SIG-M5 (cell line): ENCODE data around the gene TNS3.

Experiments
- DNase-seq: peaks from one replicate; lab custom pipeline; 2025; lab: John Stamatoyannopoulos, UW

The TNS3 gene

DNA sequence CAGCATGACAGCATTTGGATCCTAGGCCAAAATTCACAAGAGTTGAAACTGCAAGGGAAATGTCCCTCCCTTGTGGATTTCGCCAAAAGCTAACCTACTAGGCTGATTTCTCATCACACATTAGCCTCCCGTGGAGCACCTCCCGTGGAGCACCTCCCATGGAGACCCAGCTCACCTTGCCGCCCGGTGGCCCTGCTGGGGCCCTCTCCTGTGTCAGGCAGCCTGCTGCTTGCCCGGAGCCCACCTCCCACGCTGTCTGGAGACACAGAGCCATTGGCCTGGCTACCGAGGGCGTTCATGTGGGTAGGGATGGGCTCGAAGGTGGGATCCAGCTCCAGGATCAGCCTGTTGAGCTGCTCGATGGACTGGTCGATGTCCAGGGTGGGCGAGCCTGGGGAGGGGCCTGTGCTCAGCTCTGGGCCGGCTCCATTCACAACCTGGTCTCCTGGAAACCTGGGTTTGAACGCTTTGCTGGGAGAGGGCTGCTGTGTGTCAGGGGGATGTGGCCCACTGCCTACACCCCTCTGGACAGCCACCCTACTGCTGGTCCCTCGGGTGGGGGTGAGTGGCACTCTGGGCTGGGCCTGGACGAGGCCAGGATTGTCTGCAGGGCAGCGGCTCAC is 213.6 kb downstream of the TNS3 start:
- no peak for DNase-seq

DNA sequence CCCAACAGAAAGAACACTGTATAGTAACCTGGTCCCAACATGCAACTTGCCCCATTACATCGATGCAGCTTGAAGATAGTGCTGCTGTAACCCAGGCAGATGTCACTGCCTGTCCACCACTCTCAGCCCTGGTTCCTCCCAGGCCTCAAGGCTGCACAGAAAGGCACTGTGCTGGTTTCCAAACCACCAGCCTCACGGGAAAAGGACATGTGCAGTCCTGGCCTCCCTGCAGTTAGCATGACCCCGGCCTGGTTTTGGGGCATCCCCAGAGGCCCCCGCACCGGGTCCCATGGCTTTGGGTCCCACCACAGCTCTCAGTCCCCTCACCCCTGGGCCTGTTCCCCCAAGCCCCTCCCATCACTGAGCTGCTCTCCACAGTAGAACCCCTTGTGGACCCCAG is 214.5 kb downstream of the TNS3 start:
- no peak for DNase-seq

DNA sequence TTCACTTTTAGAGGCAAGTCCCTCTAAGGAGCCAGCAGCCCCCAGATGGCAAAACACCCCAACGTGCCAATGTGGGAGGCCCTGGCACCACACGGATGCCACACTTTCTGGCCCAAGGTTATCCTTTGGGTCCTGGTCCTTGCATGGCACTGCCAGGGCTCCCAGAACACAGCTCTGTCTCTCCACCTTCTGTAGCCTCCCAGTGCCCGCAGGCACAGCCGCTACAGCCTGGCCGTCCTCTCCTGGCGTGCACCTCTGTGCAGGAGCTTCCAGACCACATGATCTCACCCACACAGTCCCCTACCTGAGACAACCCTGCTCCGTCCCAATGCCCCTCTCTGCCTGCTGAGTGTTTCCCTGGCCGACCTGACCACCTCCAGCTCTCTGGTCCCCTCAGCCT is 215.0 kb downstream of the TNS3 start:
- DNase-seq: no peak

DNA sequence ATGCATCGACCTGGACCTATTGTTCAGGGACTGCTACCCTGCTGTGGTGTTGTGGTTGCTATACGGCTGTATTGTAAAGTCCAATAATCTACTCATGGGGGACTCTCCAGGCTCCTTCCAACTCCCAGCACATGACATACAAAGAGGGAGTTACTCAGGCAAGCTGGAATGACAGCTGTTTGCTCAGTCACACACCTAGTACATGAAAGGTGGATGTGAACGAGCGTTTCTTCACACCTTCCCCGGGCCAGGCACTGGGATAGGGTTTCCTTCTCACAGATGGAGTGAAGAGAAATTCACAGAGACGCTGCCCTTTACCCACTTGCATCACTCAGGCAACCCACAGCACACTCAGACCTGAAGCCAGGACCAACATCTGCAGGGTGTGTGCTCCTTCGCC is 215.7 kb downstream of the TNS3 start:
- DNase-seq: no peak

DNA sequence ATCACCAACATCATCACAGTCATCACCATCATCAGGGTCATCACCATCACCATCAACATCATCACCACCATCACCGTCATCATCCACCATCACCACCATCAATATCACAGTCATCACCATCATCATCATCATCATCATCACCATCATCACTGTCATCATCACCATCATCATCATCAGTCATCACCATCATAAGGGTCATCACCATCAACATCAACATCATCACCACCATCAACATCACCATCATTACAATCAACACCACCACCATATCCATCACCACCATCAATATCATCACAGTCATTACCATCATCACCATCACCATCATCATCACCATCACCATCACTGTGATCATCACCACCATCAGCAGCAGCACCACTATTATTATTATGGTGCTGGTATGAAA is 218.9 kb downstream of the TNS3 start:
- DNase-seq: no peak

DNA sequence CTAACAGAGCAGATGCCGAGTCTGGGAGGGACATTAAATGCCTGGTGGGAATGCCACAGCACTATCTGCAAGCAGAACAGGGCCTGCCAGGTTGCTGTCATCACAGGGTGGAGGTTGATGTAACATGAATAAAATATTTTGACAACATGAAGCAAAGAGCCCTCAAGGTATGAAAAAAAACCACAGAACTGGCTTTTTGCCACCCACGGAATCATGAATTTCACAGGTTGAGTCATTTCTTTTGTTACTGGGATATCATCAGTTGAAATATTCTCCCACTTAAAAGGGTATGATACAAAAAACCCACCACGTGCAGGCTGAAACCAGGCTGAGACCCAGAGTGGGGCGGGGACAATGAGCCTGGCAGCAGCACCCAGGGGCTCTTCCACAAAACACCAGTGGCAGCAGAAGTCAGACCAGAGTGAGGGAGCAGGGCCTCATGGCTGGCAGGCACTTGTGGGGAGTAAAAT is 220.1 kb downstream of the TNS3 start:
- DNase-seq: no peak

DNA sequence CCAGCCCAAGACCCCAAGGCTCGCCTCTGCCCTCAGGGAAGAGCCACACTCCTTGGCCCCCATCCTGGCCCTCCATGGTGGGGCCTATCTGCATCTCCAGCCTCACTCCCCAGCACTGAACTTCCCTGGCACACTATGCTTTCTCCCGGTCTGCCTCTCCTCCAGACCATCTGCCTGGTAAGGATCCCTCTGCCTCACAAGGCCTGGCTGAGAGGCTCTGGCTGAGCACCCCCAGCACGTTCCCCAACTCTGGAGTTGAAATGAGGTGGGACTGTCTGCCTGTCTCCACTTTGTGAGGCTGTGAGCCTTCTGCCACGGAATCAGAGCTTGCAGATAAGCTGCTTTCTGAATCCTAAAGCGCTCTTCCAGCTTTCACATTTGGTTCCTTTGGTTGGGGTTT is 220.7 kb downstream of the TNS3 start:
- DNase-seq: no peak

DNA sequence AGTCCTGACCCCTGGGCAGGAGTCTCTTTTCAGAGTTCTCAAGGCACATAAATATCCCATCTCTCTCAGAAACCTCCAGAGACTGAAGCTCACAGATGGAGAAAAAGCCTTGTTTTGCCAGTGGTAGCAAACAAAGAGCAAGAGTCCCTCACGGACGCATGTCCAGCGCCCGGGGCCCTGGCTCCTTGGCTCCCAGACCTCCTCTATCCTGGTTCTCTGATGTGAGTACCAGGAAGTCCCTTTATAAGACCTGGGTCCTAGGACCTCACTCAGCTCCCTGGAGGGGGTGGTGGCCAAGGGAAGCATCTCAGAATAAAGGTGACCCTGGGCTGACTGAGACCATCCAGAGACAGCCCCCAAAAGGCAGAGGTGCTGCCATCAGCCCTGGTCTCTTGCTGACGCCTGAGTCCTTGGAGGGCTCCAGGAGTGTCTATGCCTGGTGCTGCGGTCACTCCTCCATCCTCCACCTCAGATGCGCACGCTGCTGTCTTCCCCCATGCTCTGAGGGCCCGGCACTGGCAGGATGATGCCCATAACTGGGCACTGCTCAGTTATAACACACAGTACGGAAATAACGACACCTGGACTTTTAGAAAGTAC is 221.5 kb downstream of the TNS3 start:
- no peak for DNase-seq

DNA sequence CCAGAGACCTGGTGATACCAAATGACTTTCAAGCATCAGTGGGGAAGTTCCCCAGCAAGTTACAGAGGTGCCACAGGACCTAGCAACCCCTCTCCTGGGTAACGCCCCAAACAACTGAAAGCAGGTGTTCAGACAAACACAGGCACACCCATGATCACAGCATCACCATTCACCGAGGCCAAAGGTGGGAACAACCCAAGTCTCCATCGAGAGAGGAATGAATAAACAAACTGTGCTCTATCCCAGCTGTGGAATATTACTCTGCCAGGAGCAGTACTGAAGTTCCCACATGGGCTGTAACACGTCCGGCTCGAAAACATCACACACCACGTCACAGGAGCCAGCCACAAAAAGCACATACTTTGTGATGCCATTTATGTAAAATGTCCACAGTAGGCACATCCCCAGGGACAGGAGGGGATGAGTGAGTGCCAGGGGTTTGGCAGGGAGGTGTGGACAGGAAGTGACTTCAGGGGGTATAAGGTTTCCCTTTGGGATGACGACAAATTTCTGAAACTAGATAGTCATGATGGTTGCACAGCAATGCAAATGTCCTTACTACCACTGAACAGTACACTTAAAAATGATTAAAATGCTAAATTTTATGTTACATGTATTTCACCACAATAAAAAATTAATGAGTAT is 222.8 kb downstream of the TNS3 start:
- DNase-seq: no peak

DNA sequence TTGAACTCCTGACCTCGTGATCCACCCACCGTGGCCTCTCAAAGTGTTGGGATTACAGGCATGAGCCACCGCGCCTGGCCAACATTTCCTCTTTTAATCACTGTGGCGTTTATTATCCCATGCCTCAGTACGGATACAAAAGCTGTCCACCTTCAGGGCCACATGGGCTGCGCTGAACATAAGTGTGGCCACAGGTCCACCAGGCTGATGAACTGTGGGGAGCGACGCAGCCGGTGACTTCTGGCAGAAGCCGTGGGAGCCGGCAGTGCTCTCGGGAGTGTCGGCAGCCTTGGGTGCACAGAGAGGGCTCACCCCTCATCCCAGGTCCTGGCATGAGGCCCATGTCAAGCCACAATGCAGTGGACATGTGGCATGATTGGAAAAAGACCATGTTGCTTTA is 223.6 kb downstream of the TNS3 start:
- DNase-seq: no peak

DNA sequence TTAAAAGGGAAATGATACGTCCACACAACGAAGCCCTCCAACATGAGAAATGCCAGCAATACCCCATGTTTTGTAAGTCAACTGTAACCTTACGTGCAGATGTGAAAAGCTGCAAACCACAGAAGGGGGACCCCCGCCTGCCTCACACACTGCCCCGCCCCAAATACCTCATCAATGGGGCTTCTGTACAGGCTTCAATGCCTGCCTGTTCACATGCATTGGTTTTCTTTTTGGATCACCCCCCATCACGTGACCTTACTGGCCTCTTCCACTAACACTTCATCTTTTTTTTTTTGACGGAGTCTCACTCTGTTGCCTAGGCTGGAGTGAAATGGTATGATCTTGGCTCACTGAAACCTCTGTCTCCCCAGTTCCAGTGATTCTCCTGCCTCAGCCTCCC is 224.0 kb downstream of the TNS3 start:
- DNase-seq: no peak

DNA sequence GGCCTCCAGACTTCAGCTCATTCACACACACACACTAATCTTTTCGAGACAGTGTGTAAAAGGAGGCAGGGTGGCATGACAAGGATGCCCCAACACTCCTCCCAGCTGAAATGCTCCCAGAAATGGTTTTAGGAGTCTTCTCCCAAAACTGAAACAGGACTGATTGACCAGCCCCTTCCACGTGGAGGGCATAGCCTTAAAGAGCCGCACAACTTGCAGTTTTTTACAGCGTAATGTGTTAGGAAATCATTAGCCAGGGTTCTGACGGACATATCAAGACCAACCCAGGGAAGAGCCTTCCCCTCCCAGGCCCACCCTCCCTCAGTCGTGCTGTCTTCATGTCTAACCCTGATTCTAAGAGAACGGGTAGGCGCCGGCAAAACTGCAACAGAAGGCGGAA is 224.6 kb downstream of the TNS3 start:
- no peak for DNase-seq

DNA sequence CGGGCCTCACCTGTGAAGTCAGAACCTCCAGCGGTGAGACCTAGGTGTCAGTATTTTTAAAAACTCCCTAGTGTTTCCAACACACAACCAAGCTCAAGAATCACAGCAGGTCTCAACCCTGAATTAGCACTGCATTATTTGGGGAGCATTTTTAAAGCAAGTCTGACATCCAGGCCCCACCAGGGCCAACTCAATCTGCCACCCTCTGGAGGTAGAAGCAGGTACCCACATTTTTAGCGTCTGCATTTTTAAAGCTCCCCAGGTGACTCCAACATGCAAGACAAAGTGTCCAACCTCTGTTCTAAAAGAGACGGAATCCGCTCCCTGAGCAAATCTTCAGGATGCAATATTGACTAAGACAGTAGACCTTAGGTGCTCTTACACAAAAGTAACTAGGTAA is 225.7 kb downstream of the TNS3 start:
- no peak for DNase-seq

DNA sequence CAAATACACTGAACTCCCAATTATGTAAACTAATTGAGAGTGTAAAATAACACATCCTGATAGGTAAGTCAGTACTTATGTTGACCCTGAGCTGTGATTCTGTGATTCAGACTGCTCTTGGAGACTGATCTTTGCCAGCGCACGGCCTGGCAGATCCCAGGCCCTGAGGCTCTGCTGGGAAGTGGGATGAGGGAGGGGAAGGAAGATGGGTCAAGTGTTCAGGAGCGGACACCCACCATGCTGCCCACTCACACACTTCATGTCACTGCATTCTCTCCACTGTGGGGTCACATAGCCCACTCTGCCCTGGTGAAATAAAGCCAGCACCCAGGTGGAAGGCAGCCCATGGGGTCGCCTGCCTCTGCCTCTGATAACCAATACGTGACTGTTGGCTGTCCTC is 226.2 kb downstream of the TNS3 start:
- DNase-seq: no peak

DNA sequence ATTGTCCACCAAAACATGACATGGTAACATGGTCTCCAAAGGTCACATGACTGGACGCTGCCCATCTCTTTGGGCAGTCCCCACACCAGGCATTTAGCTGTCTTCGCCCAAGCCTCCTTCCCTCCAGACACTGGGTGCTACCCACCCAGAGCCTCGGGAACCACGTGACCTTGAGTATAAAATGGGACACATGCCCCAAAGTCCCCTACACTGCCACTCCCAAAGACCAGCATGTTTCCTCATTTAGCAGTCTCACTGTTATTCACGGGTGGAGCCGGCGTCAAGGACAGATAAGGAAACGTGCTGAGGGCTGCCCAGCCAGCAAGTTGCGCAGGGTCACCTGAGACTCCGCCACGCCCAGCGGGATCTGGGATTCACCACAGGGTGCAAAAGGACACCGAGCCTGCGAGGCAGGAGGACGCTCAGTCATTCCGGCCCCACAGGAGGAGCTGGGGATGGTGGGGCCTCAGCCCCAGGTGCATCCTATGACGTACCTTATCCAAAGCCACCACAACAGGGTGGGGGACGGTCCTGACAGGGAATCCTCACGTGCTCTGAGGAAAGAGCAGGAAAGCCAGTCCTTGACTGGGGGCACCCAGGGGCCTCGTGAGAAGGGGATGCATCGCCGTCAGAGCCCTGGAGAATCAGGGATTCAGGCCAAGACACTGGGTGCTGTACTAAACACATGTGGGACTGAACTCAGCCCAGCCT is 226.9 kb downstream of the TNS3 start:
- DNase-seq: no peak

DNA sequence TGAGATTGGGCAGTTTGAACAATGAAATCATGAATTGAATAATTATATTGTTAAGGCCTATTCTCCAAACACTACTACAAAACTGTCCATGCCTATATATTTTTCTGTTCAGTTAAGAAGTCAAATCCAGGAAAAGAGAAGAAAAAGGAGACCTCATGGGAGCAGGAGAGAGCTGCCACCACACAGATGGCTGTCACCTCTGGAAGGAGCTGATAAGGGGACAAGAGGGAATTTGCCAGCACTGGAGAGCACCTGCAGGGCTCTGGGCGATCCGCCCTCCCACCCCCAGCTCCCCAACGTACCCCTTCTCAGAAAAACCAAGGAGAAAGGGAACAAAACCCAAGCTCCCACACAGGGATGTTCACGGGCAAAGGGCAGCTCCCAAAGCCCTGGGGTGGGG is 227.8 kb downstream of the TNS3 start:
- no peak for DNase-seq

DNA sequence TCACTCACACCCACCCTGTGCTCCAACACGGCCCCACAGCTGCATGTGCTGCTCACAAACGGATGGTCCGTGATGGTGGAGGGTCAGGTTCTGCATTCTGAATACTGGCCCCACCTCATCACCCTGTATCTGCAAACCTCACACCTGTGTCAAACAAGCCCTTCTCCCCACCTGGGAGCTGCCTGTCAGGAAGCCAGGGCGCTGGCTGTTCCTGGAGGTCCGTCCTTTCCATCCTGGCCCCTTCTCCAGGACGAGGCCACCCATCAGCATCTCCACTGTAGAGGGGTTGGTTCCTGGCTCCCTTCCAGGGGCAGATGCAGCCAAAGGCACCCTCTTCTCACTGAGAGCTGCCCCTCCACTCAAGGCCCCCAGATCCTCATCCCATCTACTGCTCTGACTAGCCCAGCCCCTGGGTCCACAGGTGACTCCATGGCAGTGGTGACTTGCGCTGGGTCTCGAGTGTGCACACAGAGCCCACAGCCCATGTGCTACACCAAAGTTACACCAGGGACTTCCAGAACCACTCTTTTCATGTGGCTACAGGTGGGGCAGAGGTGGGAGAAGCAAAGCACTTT is 229.4 kb downstream of the TNS3 start:
- no peak for DNase-seq

DNA sequence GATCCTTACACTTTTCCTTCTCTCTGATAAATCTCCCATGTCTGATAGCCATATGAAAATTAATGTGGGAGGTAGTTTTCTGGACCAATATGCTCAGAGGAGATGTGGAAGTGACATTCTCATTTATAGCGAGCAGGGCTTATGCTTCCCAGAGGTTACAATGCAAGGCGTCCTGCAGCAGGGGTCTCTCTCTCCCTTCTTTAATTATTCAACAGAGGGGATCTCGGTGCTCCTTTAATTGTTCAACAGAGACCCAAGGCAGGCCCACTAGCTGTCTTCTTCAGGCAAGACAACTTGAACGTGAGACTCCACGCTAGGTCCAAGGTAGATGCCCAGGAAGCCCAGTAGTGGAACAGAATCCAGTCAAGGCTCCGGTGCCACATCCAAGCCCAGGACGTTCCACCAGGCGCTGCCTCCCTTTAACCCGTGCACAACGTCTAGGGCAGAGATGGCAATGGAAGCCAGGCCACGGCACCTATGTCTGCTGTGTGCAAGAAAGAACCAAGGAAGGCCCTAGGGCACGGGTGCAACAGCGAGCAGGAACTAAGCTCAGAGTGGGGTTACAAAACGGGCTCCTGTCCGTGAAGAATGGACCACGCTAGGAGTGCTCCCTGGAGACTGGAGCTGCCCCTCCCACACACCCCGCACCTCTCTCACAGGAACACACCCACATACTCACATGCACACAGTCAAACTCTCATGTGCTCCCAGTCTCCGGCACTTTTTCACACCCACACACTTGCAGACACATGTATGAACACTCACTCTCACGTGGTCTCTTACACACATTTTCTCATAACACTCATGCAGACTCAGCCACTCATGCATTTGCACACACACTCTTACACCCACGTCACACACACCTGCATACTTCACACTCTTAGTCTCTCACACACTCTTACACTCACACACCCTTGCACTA is 230.4 kb downstream of the TNS3 start:
- DNase-seq: no peak

DNA sequence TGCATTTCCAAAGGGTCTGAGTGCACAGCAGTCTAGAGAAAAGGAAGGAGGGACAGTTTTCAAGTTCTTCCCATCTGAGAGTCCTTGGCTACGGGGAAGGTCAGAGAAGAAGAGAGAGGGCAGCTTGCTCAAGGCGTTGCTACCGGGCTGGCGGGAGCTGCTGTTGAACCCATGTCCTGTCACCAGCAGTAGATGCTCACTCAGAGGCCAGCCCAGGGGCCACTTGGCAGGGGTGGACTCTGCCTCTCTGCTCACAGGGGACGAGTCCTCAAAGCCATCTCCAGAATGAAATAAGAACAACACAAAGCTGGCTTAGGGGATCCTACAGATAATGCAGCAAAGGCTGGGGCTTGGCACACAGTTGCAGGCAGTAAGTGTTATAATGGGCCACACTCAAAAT is 231.5 kb downstream of the TNS3 start:
- no peak for DNase-seq

DNA sequence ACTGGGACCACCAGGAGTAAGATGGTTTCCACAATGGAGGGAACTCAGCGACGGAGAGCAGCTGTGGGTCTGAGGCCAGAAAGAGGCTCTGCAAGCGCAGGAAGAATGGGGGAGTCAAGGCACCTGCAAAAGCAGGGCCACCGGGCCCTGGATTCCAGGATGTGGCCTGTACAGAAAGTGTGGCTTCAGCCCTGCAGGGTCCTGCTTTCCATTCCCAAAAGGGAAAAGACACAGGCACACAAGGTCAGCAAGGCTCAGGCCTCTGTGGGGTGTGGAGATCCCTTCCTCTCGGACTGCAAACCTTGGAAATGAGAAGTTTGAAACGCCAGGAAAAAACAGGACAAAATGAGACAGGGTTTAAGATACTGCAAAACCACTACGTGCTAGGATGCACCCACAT is 232.5 kb downstream of the TNS3 start:
- DNase-seq: no peak

DNA sequence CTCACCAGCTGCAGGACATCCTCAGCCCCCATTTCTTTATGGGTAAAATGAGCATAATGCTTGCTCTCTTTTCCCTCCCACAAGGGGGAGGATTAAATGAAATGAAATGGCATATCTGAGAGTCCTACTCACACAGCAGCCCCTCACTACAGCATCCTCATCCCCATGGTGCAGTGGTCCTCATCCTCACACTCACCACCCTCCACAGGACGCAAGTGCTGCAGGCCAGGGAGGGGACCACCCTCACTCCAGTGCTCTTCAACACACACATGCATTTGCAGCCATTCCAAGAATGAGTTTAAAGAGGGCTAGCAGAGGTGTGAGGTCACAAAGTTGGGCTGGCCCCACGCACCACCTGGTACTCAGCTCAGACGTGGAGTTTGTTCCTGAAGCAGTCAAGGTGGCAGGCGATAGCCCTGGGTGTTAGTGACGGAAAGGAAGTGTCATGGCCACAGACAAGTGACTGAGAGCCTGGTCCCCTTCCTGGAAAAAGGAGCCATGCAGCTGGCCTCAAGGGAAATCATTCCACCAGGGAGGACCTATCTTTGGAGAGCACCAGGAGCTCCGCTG is 234.0 kb downstream of the TNS3 start:
- DNase-seq: no peak
